ENCODE data around the gene RASD1. TPM values are rescaled to one million over a fixed set of nuclear protein-coding genes. Genes with fewer than 3 reads are reported as not detected.

RASD1 gene
- total RNA-seq, 4 donors from 2014 or later = 25.5 to 79.9 (median 40.6) TPM

- no peak for DNase-seq (ENCODE audit: low spot score in 2 of 2)
- 82 to 84% methylated on average over 10 to 15 of the region's 15 CpGs for WGBS, 2 donors
- no peak for TF ChIP-seq POLR2A (IDR thresholded peaks at IDR 0.05)
- no peak for TF ChIP-seq CTCF (IDR thresholded peaks at IDR 0.05)
- H3K4me3 ChIP-seq (ENCODE audit: low read depth, poor library complexity, severe bottlenecking) = no peak overlapping the region
- intact Hi-C loops (cut with DNase I; ENCODE audit: low total_unique reads) = loop anchor here (10.0 kb wide), 1 partner anchor 47 kb away; no protein-coding TSS in a partner anchor
Measured at GRCh38 chr17:17518014-17518413, 21.8 kb upstream of the RASD1 start.

GRCh38 chr17:17516941-17517720 is 20.9 kb upstream of the RASD1 start:
- TF ChIP-seq CTCF (IDR thresholded peaks at IDR 0.05) = no peak
- no peak for TF ChIP-seq POLR2A (IDR thresholded peaks at IDR 0.05)
- no peak for DNase-seq (ENCODE audit: low spot score in 2 of 2)
- H3K4me3 ChIP-seq (ENCODE audit: low read depth, poor library complexity, severe bottlenecking) = no peak overlapping the region
- intact Hi-C loops (cut with DNase I; ENCODE audit: low total_unique reads) = loop anchor here (10.0 kb wide), 1 partner anchor 48 kb away; no protein-coding TSS in a partner anchor
- 85% methylated on average over 9 to 14 of the region's 14 CpGs for WGBS, 2 donors

GRCh38 chr17:17515934-17516930 is 20.0 kb upstream of the RASD1 start:
- no peak overlapping the region for H3K4me3 ChIP-seq (ENCODE audit: low read depth, poor library complexity, severe bottlenecking)
- DNase-seq (ENCODE audit: low spot score in 2 of 2) = no peak
- no peak for TF ChIP-seq POLR2A (IDR thresholded peaks at IDR 0.05)
- TF ChIP-seq CTCF (IDR thresholded peaks at IDR 0.05) = no peak
- 73 to 82% methylated on average over 21 of the region's 21 CpGs for WGBS, 2 donors
- intact Hi-C loops (cut with DNase I; ENCODE audit: low total_unique reads) = loop anchor here (10.0 kb wide), 1 partner anchor 49 kb away; no protein-coding TSS in a partner anchor

- TF ChIP-seq POLR2A (IDR thresholded peaks at IDR 0.05) (no peak), CTCF (IDR thresholded peaks at IDR 0.05) (no peak)
- intact Hi-C loops (cut with DNase I; ENCODE audit: low total_unique reads) = loop anchor here (10.0 kb wide), 1 partner anchor 50 kb away; no protein-coding TSS in a partner anchor
- 84 to 92% methylated on average over 14 to 21 of the region's 21 CpGs for WGBS, 2 donors
- H3K4me3 ChIP-seq (ENCODE audit: low read depth, poor library complexity, severe bottlenecking) = no peak overlapping the region
- DNase-seq (ENCODE audit: low spot score in 2 of 2) = no peak
Measured at GRCh38 chr17:17514993-17515933, 19.1 kb upstream of the RASD1 start.

All from lower leg skin (tissue), 4 donors.